ENCODE results near the gene CCT7. TPM values are rescaled to one million over a fixed set of nuclear protein-coding genes. Genes with fewer than 3 reads are reported as not detected.

The CCT7 gene
- polyA plus RNA-seq, 1 experiment = 331 TPM

- H3K9me3 ChIP-seq (ENCODE audit: control insufficient read depth, insufficient read depth, low read length) = no peaks in the 10 kb centered on the region; the same call in 1 of the 2 replicates
- CTCF ChIA-PET = no interaction called here
- peaks cover 19% of the 10 kb centered on the region for H3K27me3 ChIP-seq (ENCODE audit: control insufficient read depth, insufficient read depth, low read length)
- DNase-seq (ENCODE audit: low read depth, low spot score) = no peak
- no peak overlapping the region for H3K27ac ChIP-seq (ENCODE audit: low read depth, low read length)
- POLR2A ChIA-PET = no interaction called here
- no peak for TF ChIP-seq CTCF (IDR thresholded peaks at IDR 0.05; ENCODE audit: low read depth, low read length)
- peak overlapping the region; percentile 70 for H3K4me3 ChIP-seq (ENCODE audit: low read depth, low read length)
These were observed 49.6 kb downstream of the CCT7 start for GRCh38 chr2:73283545-73284295.

- DNase-seq (ENCODE audit: low read depth, low spot score) = no peak
- peaks cover 19% of the 10 kb centered on the region for H3K27me3 ChIP-seq (ENCODE audit: control insufficient read depth, insufficient read depth, low read length)
- ChIA-PET CTCF (no interaction called here), POLR2A (no interaction called here)
- no peak within 1 kb of the TSS for H3K27ac ChIP-seq (ENCODE audit: low read depth, low read length)
- no peaks in the 10 kb centered on the region; the same call in 1 of the 2 replicates for H3K9me3 ChIP-seq (ENCODE audit: control insufficient read depth, insufficient read depth, low read length)
- TF ChIP-seq CTCF (IDR thresholded peaks at IDR 0.05; ENCODE audit: low read depth, low read length) = no peak
- H3K4me3 ChIP-seq (ENCODE audit: low read depth, low read length) = peak within 1 kb of the TSS; percentile 70
These were observed 50.4 kb downstream of the CCT7 start, which contains the start of gene FBXO41 for GRCh38 chr2:73284296-73285158. FBXO41 (minus strand) TSS chr2:73284478; CDS start chr2:73269630, 14,848 bp downstream.

GRCh38 chr2:73285159-73285739, 51.1 kb downstream of the CCT7 start:
- H3K4me3 ChIP-seq (ENCODE audit: low read depth, low read length) = peak overlapping the region; percentile 70; the same call in 1 of the 2 replicates
- POLR2A ChIA-PET = no interaction called here
- TF ChIP-seq CTCF (IDR thresholded peaks at IDR 0.05; ENCODE audit: low read depth, low read length) = no peak
- no peak overlapping the region for H3K27ac ChIP-seq (ENCODE audit: low read depth, low read length)
- H3K9me3 ChIP-seq (ENCODE audit: control insufficient read depth, insufficient read depth, low read length) = no peaks in the 10 kb centered on the region; the same call in 1 of the 2 replicates
- CTCF ChIA-PET = no interaction called here
- H3K27me3 ChIP-seq (ENCODE audit: control insufficient read depth, insufficient read depth, low read length) = peaks cover 26% of the 10 kb centered on the region
- DNase-seq (ENCODE audit: low read depth, low spot score) = no peak

GRCh38 chr2:73286134-73286655, 52.1 kb downstream of the CCT7 start:
- ChIA-PET POLR2A (no interaction called here), CTCF (no interaction called here)
- H3K9me3 ChIP-seq (ENCODE audit: control insufficient read depth, insufficient read depth, low read length) = no peaks in the 10 kb centered on the region; the same call in 1 of the 2 replicates
- DNase-seq (ENCODE audit: low read depth, low spot score) = no peak
- H3K4me3 ChIP-seq (ENCODE audit: low read depth, low read length) = no peak overlapping the region
- H3K27me3 ChIP-seq (ENCODE audit: control insufficient read depth, insufficient read depth, low read length) = peaks cover 33% of the 10 kb centered on the region
- no peak for TF ChIP-seq CTCF (IDR thresholded peaks at IDR 0.05; ENCODE audit: low read depth, low read length)
- no peak overlapping the region for H3K27ac ChIP-seq (ENCODE audit: low read depth, low read length)
